ENCODE data around the gene TENT4B.

Gene TENT4B

GRCh38 chr16:50275428-50276325 lies 122.6 kb downstream of the TENT4B start:
- TF ChIP-seq POLR2AphosphoS5 (IDR thresholded peaks at IDR 0.05; ENCODE audit: borderline replicate concordance, low read depth, low read length) (no peak), FOXP2 (optimal IDR thresholded peaks at IDR 0.05; ENCODE audit: control extremely low read depth, extremely low read length, insufficient read depth) (no peak), EZH2 (IDR thresholded peaks at IDR 0.05) (no peak)
- H3K4me3 ChIP-seq = no peak overlapping the region
- DNase-seq (ENCODE audit: low read depth, low spot score) = no peak
- no peaks in the 10 kb centered on the region for H3K9me3 ChIP-seq (ENCODE audit: low read depth, low read length)
- no peak overlapping the region for H3K9ac ChIP-seq (ENCODE audit: insufficient read length)
- H3K27ac ChIP-seq = no peak overlapping the region
- no peaks in the 10 kb centered on the region for H3K36me3 ChIP-seq (ENCODE audit: insufficient read depth, low read length)

DNA sequence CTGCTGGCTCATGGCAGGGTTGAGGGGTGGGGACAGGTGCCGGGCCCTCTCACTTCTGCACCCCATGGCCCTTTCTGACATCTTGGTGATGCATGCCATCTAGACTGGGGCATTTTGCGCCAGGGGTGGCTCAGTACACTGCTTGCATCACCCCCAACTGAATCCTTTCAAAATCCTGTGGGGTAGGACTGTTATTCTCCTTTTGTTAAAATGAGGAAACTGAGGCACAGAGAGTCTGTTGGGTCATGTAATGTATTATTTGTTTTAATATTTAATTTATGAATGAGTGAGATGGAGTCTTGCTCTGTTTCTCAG lies 123.2 kb downstream of the TENT4B start:
- TF ChIP-seq EZH2 (IDR thresholded peaks at IDR 0.05) (no peak), POLR2AphosphoS5 (IDR thresholded peaks at IDR 0.05; ENCODE audit: borderline replicate concordance, low read depth, low read length) (no peak), FOXP2 (optimal IDR thresholded peaks at IDR 0.05; ENCODE audit: control extremely low read depth, extremely low read length, insufficient read depth) (no peak)
- DNase-seq (ENCODE audit: low read depth, low spot score) = no peak
- no peak overlapping the region for H3K9ac ChIP-seq (ENCODE audit: insufficient read length)
- H3K27ac ChIP-seq = no peak overlapping the region
- H3K36me3 ChIP-seq (ENCODE audit: insufficient read depth, low read length) = no peaks in the 10 kb centered on the region
- H3K4me3 ChIP-seq = no peak overlapping the region
- no peaks in the 10 kb centered on the region for H3K9me3 ChIP-seq (ENCODE audit: low read depth, low read length)

DNA sequence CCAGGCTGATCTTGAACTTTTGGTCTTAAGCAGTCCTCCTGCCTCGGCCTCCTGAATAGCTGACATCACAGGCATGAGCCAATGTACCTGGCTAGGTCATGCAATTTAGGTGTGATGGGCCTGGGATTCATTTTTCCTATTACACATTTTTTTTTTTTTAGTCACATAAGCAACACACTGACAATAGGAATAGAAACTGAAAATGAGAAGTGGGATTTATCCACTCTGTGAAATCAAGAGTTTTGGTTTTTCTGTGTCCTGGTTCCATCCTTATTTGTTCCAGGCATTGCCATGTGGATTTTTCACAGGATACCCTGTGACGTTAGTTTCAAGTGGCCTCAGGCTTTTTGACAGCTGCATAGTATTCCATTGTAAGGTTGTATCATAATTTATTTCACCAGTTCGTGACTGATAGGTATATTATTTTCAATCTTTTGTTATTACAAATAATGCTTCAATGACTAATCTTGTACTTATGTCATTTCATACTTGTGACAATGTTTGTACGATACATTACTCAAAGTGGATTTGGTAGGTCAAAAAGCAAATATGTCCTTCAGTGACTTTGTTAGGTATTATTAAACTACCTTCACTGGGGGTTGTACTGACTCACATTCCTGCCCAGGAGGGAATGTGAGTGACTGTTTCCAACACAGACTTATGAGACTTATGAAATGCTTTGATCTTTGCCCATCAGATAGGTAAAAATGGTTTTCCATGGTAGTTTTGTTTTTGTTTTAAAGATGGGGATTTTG lies 123.9 kb downstream of the TENT4B start:
- no peaks in the 10 kb centered on the region for H3K9me3 ChIP-seq (ENCODE audit: low read depth, low read length)
- TF ChIP-seq EZH2 (IDR thresholded peaks at IDR 0.05) (no peak), POLR2AphosphoS5 (IDR thresholded peaks at IDR 0.05; ENCODE audit: borderline replicate concordance, low read depth, low read length) (no peak)
- no peak overlapping the region for H3K4me3 ChIP-seq
- H3K27ac ChIP-seq = no peak overlapping the region
- no peaks in the 10 kb centered on the region for H3K36me3 ChIP-seq (ENCODE audit: insufficient read depth, low read length)
- H3K9ac ChIP-seq (ENCODE audit: insufficient read length) = no peak overlapping the region
- no peak for DNase-seq (ENCODE audit: low read depth, low spot score)

DNA sequence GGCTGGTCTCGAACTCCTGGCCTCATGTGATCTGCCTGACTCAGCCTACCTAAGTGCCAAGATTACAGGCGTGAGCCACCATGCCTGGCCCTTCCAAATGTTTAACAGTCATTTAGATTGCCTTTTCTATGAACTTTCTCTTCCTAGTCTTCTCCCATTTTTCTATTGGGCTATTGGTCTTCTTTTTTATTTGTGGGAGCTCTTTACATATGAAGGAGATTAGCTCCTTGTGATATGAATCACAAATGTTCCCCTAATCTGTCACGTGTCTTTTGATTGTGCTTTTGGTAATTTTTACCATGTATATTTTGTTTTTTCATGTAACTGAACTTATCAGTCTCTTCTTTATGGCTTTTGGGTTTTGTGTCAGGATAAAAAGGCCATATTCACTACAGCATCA lies 125.1 kb downstream of the TENT4B start:
- H3K9ac ChIP-seq (ENCODE audit: insufficient read length) = no peak overlapping the region
- no peak overlapping the region for H3K4me3 ChIP-seq
- no peaks in the 10 kb centered on the region for H3K36me3 ChIP-seq (ENCODE audit: insufficient read depth, low read length)
- TF ChIP-seq FOXP2 (optimal IDR thresholded peaks at IDR 0.05; ENCODE audit: control extremely low read depth, extremely low read length, insufficient read depth) = no peak
- no peak for TF ChIP-seq POLR2AphosphoS5 (IDR thresholded peaks at IDR 0.05; ENCODE audit: borderline replicate concordance, low read depth, low read length)
- no peak for TF ChIP-seq EZH2 (IDR thresholded peaks at IDR 0.05)
- no peak overlapping the region for H3K27ac ChIP-seq
- no peaks in the 10 kb centered on the region for H3K9me3 ChIP-seq (ENCODE audit: low read depth, low read length)
- DNase-seq (ENCODE audit: low read depth, low spot score) = no peak

GRCh38 chr16:50279504-50279865 lies 126.4 kb downstream of the TENT4B start:
- Histone ChIP-seq H3K36me3 (ENCODE audit: insufficient read depth, low read length) (no peaks in the 10 kb centered on the region), H3K4me3 (no peak overlapping the region)
- TF ChIP-seq POLR2AphosphoS5 (IDR thresholded peaks at IDR 0.05; ENCODE audit: borderline replicate concordance, low read depth, low read length) (no peak), EZH2 (IDR thresholded peaks at IDR 0.05) (no peak), FOXP2 (optimal IDR thresholded peaks at IDR 0.05; ENCODE audit: control extremely low read depth, extremely low read length, insufficient read depth) (no peak)

DNA sequence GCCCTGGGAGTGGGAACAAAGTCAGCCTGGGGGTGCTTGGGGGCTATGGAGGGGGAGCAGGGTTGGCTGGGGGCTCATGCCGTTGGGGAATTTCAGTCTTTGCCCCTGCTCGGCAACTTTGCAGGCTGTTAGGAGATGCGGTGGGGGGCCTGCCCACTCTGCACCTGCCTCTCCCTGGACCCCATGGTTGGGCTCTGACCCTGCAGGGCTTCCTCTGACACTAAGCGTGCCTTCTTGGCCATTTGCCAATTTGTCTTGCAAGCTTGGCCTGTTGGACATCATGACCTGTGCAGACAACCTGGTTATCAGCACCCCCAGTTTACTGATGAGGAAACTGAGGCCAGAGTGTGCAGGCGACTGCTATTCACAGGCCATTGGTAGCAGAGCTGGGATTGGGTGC lies 127.8 kb downstream of the TENT4B start:
- Histone ChIP-seq H3K27ac (no peak overlapping the region), H3K36me3 (ENCODE audit: insufficient read depth, low read length) (no peaks in the 10 kb centered on the region), H3K9me3 (ENCODE audit: low read depth, low read length) (no peaks in the 10 kb centered on the region), H3K4me3 (no peak overlapping the region), H3K9ac (ENCODE audit: insufficient read length) (no peak overlapping the region)
- no peak for TF ChIP-seq EZH2 (IDR thresholded peaks at IDR 0.05)
- TF ChIP-seq POLR2AphosphoS5 (IDR thresholded peaks at IDR 0.05; ENCODE audit: borderline replicate concordance, low read depth, low read length) = no peak
- TF ChIP-seq FOXP2 (optimal IDR thresholded peaks at IDR 0.05; ENCODE audit: control extremely low read depth, extremely low read length, insufficient read depth) = no peak
- DNase-seq (ENCODE audit: low read depth, low spot score) = no peak

More at GRCh38 chr16:50279504-50279865, 126.4 kb downstream of the TENT4B start:
- Histone ChIP-seq H3K9ac (ENCODE audit: insufficient read length) (no peak overlapping the region), H3K27ac (no peak overlapping the region), H3K9me3 (ENCODE audit: low read depth, low read length) (no peaks in the 10 kb centered on the region)
- DNase-seq (ENCODE audit: low read depth, low spot score) = no peak
